ENCODE data around the gene GGTLC1.

The GGTLC1 gene

GRCh38 chr20:24027229-24027628, 38.6 kb upstream of the GGTLC1 start:
- TF ChIP-seq PBX3 (CRISPR knock-in tag; IDR thresholded peaks at IDR 0.05) (no peak), ZNF501 (tag by site-specific recombination; IDR thresholded peaks at IDR 0.05) (no peak), BCL6B (tag by site-specific recombination; IDR thresholded peaks at IDR 0.05) (no peak), INSM2 (tag by site-specific recombination; IDR thresholded peaks at IDR 0.05) (no peak)
- TF ChIP-seq, protein P1, sequence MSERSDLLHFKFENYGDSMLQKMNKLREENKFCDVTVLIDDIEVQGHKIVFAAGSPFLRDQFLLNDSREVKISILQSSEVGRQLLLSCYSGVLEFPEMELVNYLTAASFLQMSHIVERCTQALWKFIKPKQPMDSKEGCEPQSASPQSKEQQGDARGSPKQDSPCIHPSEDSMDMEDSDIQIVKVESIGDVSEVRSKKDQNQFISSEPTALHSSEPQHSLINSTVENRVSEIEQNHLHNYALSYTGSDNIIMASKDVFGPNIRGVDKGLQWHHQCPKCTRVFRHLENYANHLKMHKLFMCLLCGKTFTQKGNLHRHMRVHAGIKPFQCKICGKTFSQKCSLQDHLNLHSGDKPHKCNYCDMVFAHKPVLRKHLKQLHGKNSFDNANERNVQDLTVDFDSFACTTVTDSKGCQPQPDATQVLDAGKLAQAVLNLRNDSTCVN (tag by site-specific recombination; optimal IDR thresholded peaks at IDR 0.05): no peak
- ChIA-PET POLR2A (no interaction called here), CTCF (interaction anchor here (0.6 to 1.8 kb wide), 3 partner anchors 90 to 975 kb away, joined by 3 to 4 read pairs (median 3); no protein-coding TSS in a partner anchor)
- H3K4me3 ChIP-seq (ENCODE audit: low read depth, low read length): no peak overlapping the region
- no peaks in the 10 kb centered on the region for H3K9me3 ChIP-seq (ENCODE audit: control insufficient read depth, insufficient read depth, low read depth, low read length)
- no peaks in the 10 kb centered on the region for H3K4me1 ChIP-seq (ENCODE audit: control insufficient read depth, insufficient read depth, low read length)
- H3K27ac ChIP-seq (ENCODE audit: extremely low read depth, low read depth, low read length): no peak overlapping the region
- H3K36me3 ChIP-seq (ENCODE audit: control insufficient read depth in 2 of 2, insufficient read depth in 1 of 2, low read length in 2 of 2): no peaks in the 10 kb centered on the region

GRCh38 chr20:24022621-24023180, 34.1 kb upstream of the GGTLC1 start:
- POLR2A ChIA-PET: no interaction called here
- Histone ChIP-seq H3K9me3 (ENCODE audit: control insufficient read depth, insufficient read depth, low read depth, low read length) (no peaks in the 10 kb centered on the region), H3K36me3 (ENCODE audit: control insufficient read depth in 2 of 2, insufficient read depth in 1 of 2, low read length in 2 of 2) (no peaks in the 10 kb centered on the region), H3K4me1 (ENCODE audit: control insufficient read depth, insufficient read depth, low read length) (no peaks in the 10 kb centered on the region), H3K27ac (ENCODE audit: extremely low read depth, low read depth, low read length) (no peak overlapping the region), H3K4me3 (ENCODE audit: low read depth, low read length) (no peak overlapping the region)
- CTCF ChIA-PET: interaction anchor here (0.8 kb wide), 1 partner anchor 44 kb away, joined by 3 read pairs; no protein-coding TSS in a partner anchor
- TF ChIP-seq, protein P2, sequence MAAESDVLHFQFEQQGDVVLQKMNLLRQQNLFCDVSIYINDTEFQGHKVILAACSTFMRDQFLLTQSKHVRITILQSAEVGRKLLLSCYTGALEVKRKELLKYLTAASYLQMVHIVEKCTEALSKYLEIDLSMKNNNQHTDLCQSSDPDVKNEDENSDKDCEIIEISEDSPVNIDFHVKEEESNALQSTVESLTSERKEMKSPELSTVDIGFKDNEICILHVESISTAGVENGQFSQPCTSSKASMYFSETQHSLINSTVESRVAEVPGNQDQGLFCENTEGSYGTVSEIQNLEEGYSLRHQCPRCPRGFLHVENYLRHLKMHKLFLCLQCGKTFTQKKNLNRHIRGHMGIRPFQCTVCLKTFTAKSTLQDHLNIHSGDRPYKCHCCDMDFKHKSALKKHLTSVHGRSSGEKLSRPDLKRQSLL (tag by site-specific recombination; IDR thresholded peaks at IDR 0.05): no peak
- TF ChIP-seq ZNF292 (tag by site-specific recombination; IDR thresholded peaks at IDR 0.05; ENCODE audit: borderline replicate concordance, low read depth) (no peak), WT1 (tag by site-specific recombination; IDR thresholded peaks at IDR 0.05) (no peak)

DNA sequence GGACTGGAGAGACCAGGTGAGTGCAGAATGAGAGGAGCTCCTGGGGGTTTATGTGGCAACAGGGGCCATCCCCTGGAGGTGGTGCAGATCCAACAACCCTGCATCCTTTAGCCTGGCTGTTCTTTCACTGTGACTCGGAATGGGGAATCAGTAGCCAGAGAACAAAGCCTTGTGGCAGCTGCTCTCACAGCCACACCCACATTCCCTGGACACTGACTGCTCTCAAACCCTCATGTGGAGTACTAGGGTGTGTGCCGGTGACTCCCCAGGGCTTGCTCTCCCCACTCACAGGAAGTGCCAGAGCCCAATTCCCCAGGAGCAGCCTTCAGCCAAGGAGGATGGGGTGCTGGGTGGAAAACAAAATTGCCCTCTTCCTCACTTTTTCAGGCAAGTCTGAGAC, 30.2 kb upstream of the GGTLC1 start:
- Histone ChIP-seq H3K27ac (ENCODE audit: extremely low read depth, low read depth, low read length) (no peak overlapping the region), H3K4me3 (ENCODE audit: low read depth, low read length) (no peak overlapping the region), H3K9me3 (ENCODE audit: control insufficient read depth, insufficient read depth, low read depth, low read length) (no peaks in the 10 kb centered on the region), H3K4me1 (ENCODE audit: control insufficient read depth, insufficient read depth, low read length) (no peaks in the 10 kb centered on the region), H3K36me3 (ENCODE audit: control insufficient read depth in 2 of 2, insufficient read depth in 1 of 2, low read length in 2 of 2) (no peaks in the 10 kb centered on the region)
- ChIA-PET CTCF (no interaction called here), POLR2A (no interaction called here)
- TF ChIP-seq TRIM28 (IDR thresholded peaks at IDR 0.05; ENCODE audit: borderline replicate concordance, low read length): no peak
- TF ChIP-seq, protein P3, sequence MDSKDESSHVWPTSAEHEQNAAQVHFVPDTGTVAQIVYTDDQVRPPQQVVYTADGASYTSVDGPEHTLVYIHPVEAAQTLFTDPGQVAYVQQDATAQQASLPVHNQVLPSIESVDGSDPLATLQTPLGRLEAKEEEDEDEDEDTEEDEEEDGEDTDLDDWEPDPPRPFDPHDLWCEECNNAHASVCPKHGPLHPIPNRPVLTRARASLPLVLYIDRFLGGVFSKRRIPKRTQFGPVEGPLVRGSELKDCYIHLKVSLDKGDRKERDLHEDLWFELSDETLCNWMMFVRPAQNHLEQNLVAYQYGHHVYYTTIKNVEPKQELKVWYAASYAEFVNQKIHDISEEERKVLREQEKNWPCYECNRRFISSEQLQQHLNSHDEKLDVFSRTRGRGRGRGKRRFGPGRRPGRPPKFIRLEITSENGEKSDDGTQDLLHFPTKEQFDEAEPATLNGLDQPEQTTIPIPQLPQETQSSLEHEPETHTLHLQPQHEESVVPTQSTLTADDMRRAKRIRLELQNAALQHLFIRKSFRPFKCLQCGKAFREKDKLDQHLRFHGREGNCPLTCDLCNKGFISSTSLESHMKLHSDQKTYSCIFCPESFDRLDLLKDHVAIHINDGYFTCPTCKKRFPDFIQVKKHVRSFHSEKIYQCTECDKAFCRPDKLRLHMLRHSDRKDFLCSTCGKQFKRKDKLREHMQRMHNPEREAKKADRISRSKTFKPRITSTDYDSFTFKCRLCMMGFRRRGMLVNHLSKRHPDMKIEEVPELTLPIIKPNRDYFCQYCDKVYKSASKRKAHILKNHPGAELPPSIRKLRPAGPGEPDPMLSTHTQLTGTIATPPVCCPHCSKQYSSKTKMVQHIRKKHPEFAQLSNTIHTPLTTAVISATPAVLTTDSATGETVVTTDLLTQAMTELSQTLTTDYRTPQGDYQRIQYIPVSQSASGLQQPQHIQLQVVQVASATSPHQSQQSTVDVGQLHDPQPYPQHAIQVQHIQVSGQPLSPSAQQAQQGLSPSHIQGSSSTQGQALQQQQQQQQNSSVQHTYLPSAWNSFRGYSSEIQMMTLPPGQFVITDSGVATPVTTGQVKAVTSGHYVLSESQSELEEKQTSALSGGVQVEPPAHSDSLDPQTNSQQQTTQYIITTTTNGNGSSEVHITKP (tag by site-specific recombination; IDR thresholded peaks at IDR 0.05): no peak
- no peak for TF ChIP-seq TCF7L2 (IDR thresholded peaks at IDR 0.05; ENCODE audit: borderline replicate concordance, low read depth, low read length)
- TF ChIP-seq ZNF391 (tag by site-specific recombination; IDR thresholded peaks at IDR 0.05; ENCODE audit: borderline replicate concordance, low read depth): no peak
- TF ChIP-seq ZNF544 (tag by site-specific recombination; IDR thresholded peaks at IDR 0.05): no peak
- TF ChIP-seq, protein P4, sequence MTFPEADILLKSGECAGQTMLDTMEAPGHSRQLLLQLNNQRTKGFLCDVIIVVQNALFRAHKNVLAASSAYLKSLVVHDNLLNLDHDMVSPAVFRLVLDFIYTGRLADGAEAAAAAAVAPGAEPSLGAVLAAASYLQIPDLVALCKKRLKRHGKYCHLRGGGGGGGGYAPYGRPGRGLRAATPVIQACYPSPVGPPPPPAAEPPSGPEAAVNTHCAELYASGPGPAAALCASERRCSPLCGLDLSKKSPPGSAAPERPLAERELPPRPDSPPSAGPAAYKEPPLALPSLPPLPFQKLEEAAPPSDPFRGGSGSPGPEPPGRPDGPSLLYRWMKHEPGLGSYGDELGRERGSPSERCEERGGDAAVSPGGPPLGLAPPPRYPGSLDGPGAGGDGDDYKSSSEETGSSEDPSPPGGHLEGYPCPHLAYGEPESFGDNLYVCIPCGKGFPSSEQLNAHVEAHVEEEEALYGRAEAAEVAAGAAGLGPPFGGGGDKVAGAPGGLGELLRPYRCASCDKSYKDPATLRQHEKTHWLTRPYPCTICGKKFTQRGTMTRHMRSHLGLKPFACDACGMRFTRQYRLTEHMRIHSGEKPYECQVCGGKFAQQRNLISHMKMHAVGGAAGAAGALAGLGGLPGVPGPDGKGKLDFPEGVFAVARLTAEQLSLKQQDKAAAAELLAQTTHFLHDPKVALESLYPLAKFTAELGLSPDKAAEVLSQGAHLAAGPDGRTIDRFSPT (tag by site-specific recombination; IDR thresholded peaks at IDR 0.05): no peak
- no peak for TF ChIP-seq ZNF555 (tag by site-specific recombination; conservative IDR thresholded peaks at IDR 0.05)
- no peak for TF ChIP-seq ZBTB17 (tag by site-specific recombination; IDR thresholded peaks at IDR 0.05)
- TF ChIP-seq SALL2 (tag by site-specific recombination; IDR thresholded peaks at IDR 0.05; ENCODE audit: borderline replicate concordance): no peak
- TF ChIP-seq SP3 (tag by site-specific recombination; IDR thresholded peaks at IDR 0.05): no peak

All from HEK293 (cell line).